ENCODE results near the gene WDR20. TPM values are rescaled to one million over a fixed set of nuclear protein-coding genes. Genes with fewer than 3 reads are reported as not detected.

The WDR20 gene
- total RNA-seq, 2 experiments from 2014 or later, result 13.3 to 31.0 TPM

- POLR2A ChIA-PET, result interaction anchor here (0.7 kb wide), 1 partner anchor 9 kb away, joined by 3 read pairs; no protein-coding TSS in a partner anchor
Measured at GRCh38 chr14:102182190-102182589, 42.5 kb downstream of the WDR20 start.

GRCh38 chr14:102182936-102183619 is 43.4 kb downstream of the WDR20 start:
- Histone ChIP-seq H3K79me2 (ENCODE audit: insufficient read depth, low read depth, low read length) (peaks cover 77% of the 10 kb centered on the region; the same call in 1 of the 2 replicates), H3K4me2 (ENCODE audit: low read length) (no peak overlapping the region), H3K9me3 (ENCODE audit: low read length) (no peaks in the 10 kb centered on the region), H3K9me2 (ENCODE audit: insufficient read depth, low read length) (no peaks in the 10 kb centered on the region), H3K27ac (ENCODE audit: low read depth, low read length, poor library complexity, severe bottlenecking) (no peak overlapping the region), H4K20me1 (ENCODE audit: insufficient read depth, low read length) (peaks cover 23% of the 10 kb centered on the region; the same call in 1 of the 2 replicates), H3K4me3 (ENCODE audit: low read depth, low read length, poor library complexity, severe bottlenecking) (no peak overlapping the region), H3K4me1 (ENCODE audit: insufficient read depth, low read length, poor library complexity, severe bottlenecking) (peaks cover 25% of the 10 kb centered on the region), H3K36me3 (ENCODE audit: insufficient read depth, low read length) (peaks cover 4% of the 10 kb centered on the region; the same call in 1 of the 2 replicates), H2AFZ (ENCODE audit: low read length) (no peak overlapping the region)
- BruUV-seq (replicated peaks), result no TSS peak
- DNase-seq (ENCODE audit: low spot score), result no peak
- ChIA-PET CTCF (ENCODE audit: unreplicated experiment) (no interaction called here), POLR2A (interaction anchor here (0.6 kb wide), 2 partner anchors 113 to 346 kb away, joined by 3 to 4 read pairs; no protein-coding TSS in a partner anchor)
- TF ChIP-seq CTCF (conservative IDR thresholded peaks at IDR 0.05; ENCODE audit: low read length) (no peak), EZH2phosphoT487 (IDR thresholded peaks at IDR 0.05; ENCODE audit: borderline replicate concordance, low read depth, low read length) (no peak)
- intact Hi-C loops (cut with micrococcal nuclease; ENCODE audit: unreplicated experiment), result no loop called here

More at GRCh38 chr14:102182190-102182589, 42.5 kb downstream of the WDR20 start:
- no peak overlapping the region for H2AFZ ChIP-seq (ENCODE audit: low read length)
- intact Hi-C loops (cut with micrococcal nuclease; ENCODE audit: unreplicated experiment), result no loop called here
- peaks cover 25% of the 10 kb centered on the region for H3K4me1 ChIP-seq (ENCODE audit: insufficient read depth, low read length, poor library complexity, severe bottlenecking)
- no TSS peak for BruUV-seq (replicated peaks)
- peaks cover 69% of the 10 kb centered on the region; the same call in 1 of the 2 replicates for H3K79me2 ChIP-seq (ENCODE audit: insufficient read depth, low read depth, low read length)
- H3K9me3 ChIP-seq (ENCODE audit: low read length), result no peaks in the 10 kb centered on the region
- peaks cover 4% of the 10 kb centered on the region; the same call in 1 of the 2 replicates for H3K36me3 ChIP-seq (ENCODE audit: insufficient read depth, low read length)
- DNase-seq (ENCODE audit: low spot score), result no peak
- H3K9me2 ChIP-seq (ENCODE audit: insufficient read depth, low read length), result no peaks in the 10 kb centered on the region
- no peak for TF ChIP-seq EZH2phosphoT487 (IDR thresholded peaks at IDR 0.05; ENCODE audit: borderline replicate concordance, low read depth, low read length)
- TF ChIP-seq CTCF (conservative IDR thresholded peaks at IDR 0.05; ENCODE audit: low read length), result no peak
- CTCF ChIA-PET (ENCODE audit: unreplicated experiment), result no interaction called here
- no peak overlapping the region for H3K4me2 ChIP-seq (ENCODE audit: low read length)
- no peak overlapping the region for H3K4me3 ChIP-seq (ENCODE audit: low read depth, low read length, poor library complexity, severe bottlenecking)
- peaks cover 22% of the 10 kb centered on the region; the same call in 1 of the 2 replicates for H4K20me1 ChIP-seq (ENCODE audit: insufficient read depth, low read length)
- H3K27ac ChIP-seq (ENCODE audit: low read depth, low read length, poor library complexity, severe bottlenecking), result no peak overlapping the region

- Histone ChIP-seq H3K27ac (ENCODE audit: low read depth, low read length, poor library complexity, severe bottlenecking) (no peak overlapping the region), H3K4me3 (ENCODE audit: low read depth, low read length, poor library complexity, severe bottlenecking) (no peak overlapping the region), H3K9me2 (ENCODE audit: insufficient read depth, low read length) (no peaks in the 10 kb centered on the region), H3K36me3 (ENCODE audit: insufficient read depth, low read length) (peaks cover 4% of the 10 kb centered on the region; the same call in 1 of the 2 replicates), H4K20me1 (ENCODE audit: insufficient read depth, low read length) (peaks cover 26% of the 10 kb centered on the region; the same call in 1 of the 2 replicates), H3K4me2 (ENCODE audit: low read length) (no peak overlapping the region), H3K79me2 (ENCODE audit: insufficient read depth, low read depth, low read length) (peaks cover 78% of the 10 kb centered on the region; the same call in 1 of the 2 replicates), H3K4me1 (ENCODE audit: insufficient read depth, low read length, poor library complexity, severe bottlenecking) (peaks cover 25% of the 10 kb centered on the region), H2AFZ (ENCODE audit: low read length) (no peak overlapping the region), H3K9me3 (ENCODE audit: low read length) (no peaks in the 10 kb centered on the region)
- ChIA-PET CTCF (ENCODE audit: unreplicated experiment) (interaction anchor here (0.8 kb wide), 1 partner anchor 11 kb away, joined by 3 read pairs; no protein-coding TSS in a partner anchor), POLR2A (interaction anchor here (1.2 kb wide), 1 partner anchor 13 kb away, joined by 3 read pairs; no protein-coding TSS in a partner anchor)
- BruUV-seq (replicated peaks), result no TSS peak
- intact Hi-C loops (cut with micrococcal nuclease; ENCODE audit: unreplicated experiment), result no loop called here
- TF ChIP-seq CTCF (conservative IDR thresholded peaks at IDR 0.05; ENCODE audit: low read length) (no peak), EZH2phosphoT487 (IDR thresholded peaks at IDR 0.05; ENCODE audit: borderline replicate concordance, low read depth, low read length) (no peak)
- DNase-seq (ENCODE audit: low spot score), result no peak
Measured at GRCh38 chr14:102183886-102184285, 44.2 kb downstream of the WDR20 start.
